CD4-positive, alpha-beta memory T cell (primary cell): ENCODE measurements around the gene RASSF3. TPM values are rescaled to one million over a fixed set of nuclear protein-coding genes. Genes with fewer than 3 reads are reported as not detected.

Experiments
- CTCF ChIA-PET: fragments of 350-600 bp; sonication (Branson Sonifier 250); formaldehyde crosslinking; loops from one replicate; lab custom pipeline; 2021; ENCODE audit warnings: inconsistent platforms; ENCODE audit not compliant: partially characterized antibody; lab: Charles Lee
- POLR2A ChIA-PET: fragments of 350-600 bp; sonication (Branson Sonifier 250); formaldehyde crosslinking; loops from one replicate; lab custom pipeline; 2021; ENCODE audit not compliant: partially characterized antibody; lab: Charles Lee
- DNase-seq, 5 donors: peaks; one replicate each; pipeline versions ENCODE4 v3.0.0 to v3.0.0-alpha.2; 2020 to 2022; ENCODE audit warnings: mixed read lengths in 1 of 5
- H3K27ac ChIP-seq: one replicate; pipeline ENCODE4 v1.7.0; 2013; ENCODE audit warnings: low read depth, low read length
- H3K27me3 ChIP-seq: 2 replicates; pipeline ENCODE4 v1.7.0; 2013; ENCODE audit warnings: mild to moderate bottlenecking, low read length, moderate library complexity; ENCODE audit not compliant: insufficient read depth
- H3K36me3 ChIP-seq: 2 replicates; pipeline ENCODE4 v1.7.0; 2013; ENCODE audit warnings: mild to moderate bottlenecking, low read length, moderate library complexity; ENCODE audit not compliant: insufficient read depth
- H3K4me1 ChIP-seq: 2 replicates; pipeline ENCODE4 v1.7.0; 2013; ENCODE audit warnings: mild to moderate bottlenecking, low read length, moderate library complexity; ENCODE audit not compliant: insufficient read depth
- H3K4me3 ChIP-seq, 2 donors: one replicate each; pipeline ENCODE4 v1.7.0; 2013; ENCODE audit warnings: low read length in 2 of 2, mild to moderate bottlenecking in 1 of 2
- H3K9me3 ChIP-seq, 2 donors: one replicate each; pipeline ENCODE4 v1.7.0; 2013; ENCODE audit warnings: low read length in 2 of 2, control low read depth in 1 of 2; ENCODE audit not compliant: control insufficient read depth in 1 of 2
- H3K27ac Mint-ChIP-seq, 7 donors: one replicate each; pipeline ENCODE4 v1.8.0; 2020 to 2021; ENCODE audit warnings: mixed read lengths in 7 of 7, mild to moderate bottlenecking in 6 of 7, inconsistent platforms in 3 of 7, moderate library complexity in 3 of 7
- H3K27me3 Mint-ChIP-seq, 2 donors: one replicate each; pipeline ENCODE4 v1.8.0; 2020 to 2021; ENCODE audit warnings: mixed read lengths in 2 of 2
- H3K36me3 Mint-ChIP-seq, 2 donors: one replicate each; pipeline ENCODE4 v1.8.0; 2020 to 2021; ENCODE audit warnings: mixed read lengths in 2 of 2, inconsistent platforms in 1 of 2, mild to moderate bottlenecking in 1 of 2
- H3K4me1 Mint-ChIP-seq, 4 donors: one replicate each; pipeline ENCODE4 v1.8.0; 2020 to 2021; ENCODE audit warnings: mixed read lengths in 4 of 4, mild to moderate bottlenecking in 1 of 4
- H3K4me3 Mint-ChIP-seq, 8 donors: one replicate each; pipeline ENCODE4 v1.8.0; 2020 to 2021; ENCODE audit warnings: mixed read lengths in 8 of 8, mild to moderate bottlenecking in 7 of 8, moderate library complexity in 6 of 8, inconsistent platforms in 3 of 8
- H3K9me3 Mint-ChIP-seq, 8 donors: one replicate each; pipeline ENCODE4 v1.8.0; 2020 to 2021; ENCODE audit warnings: mixed read lengths in 8 of 8, mild to moderate bottlenecking in 5 of 8, inconsistent platforms in 3 of 8, moderate library complexity in 1 of 8
- intact Hi-C: fragments of 100-400 bp; cut with micrococcal nuclease; formaldehyde crosslinking; loops from one replicate; pipeline ENCODE4 v1.15.1; 2023
- polyA plus RNA-seq, 2 donors: library from polyadenylated mRNA; unstranded; fragments of 300-500 nt; fragmentation: Illumina TruSeq; gene quantifications; one replicate each; pipeline ENCODE4 v1.2.3, GENCODE V29; 2021
- total RNA-seq, 2 experiments: library from RNA; stranded (reverse); gene quantifications; one replicate each; pipeline ENCODE4 v1.2.3, GENCODE V29; 2021

Gene RASSF3
- total and polyA plus RNA-seq, 4 experiments from 2014 or later: 5.2 to 159 (median 85.7) TPM

DNA sequence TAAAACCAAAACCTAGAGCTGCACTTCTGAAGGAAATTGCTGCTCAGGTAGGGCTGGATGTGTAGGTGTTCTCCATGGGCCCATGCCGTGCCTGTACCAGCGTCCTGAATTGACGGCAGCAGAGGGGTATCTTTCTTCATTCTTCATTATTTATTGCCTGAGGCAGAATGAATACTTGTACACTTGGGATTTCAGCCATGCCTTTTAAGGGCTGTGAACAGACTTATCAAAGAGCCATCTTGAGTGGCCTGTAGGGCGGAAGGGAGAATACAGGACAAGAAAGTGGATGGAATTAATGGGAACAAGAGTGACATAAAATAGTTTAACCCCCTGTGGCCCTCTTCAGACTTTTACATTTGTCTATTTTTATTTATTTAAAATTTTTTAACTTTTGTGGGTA lies 61.4 kb downstream of the RASSF3 start:
- Mint-ChIP-seq H3K4me3 (peak overlapping the region; percentile 64 to 94 (median 92)), H3K4me1 (peaks cover 69 to 98% (median 83%) of the 10 kb centered on the region in 4 donors), H3K27me3 (no peaks in the 10 kb centered on the region), H3K9me3 (peaks cover 0 to 5% (median 0%) of the 10 kb centered on the region in 8 donors), H3K36me3 (peaks cover 12 to 23% of the 10 kb centered on the region in 2 donors), H3K27ac (peak overlapping the region; percentile 92 to 98 (median 97))
- Histone ChIP-seq H3K27me3 (no peaks in the 10 kb centered on the region), H3K4me3 (no peak overlapping the region), H3K36me3 (no peaks in the 10 kb centered on the region), H3K27ac (peak overlapping the region; percentile 77), H3K4me1 (peaks cover 99% of the 10 kb centered on the region), H3K9me3 (no peaks in the 10 kb centered on the region)
- intact Hi-C loops: loop anchor here (2.0 kb wide), 1 partner anchor 15 kb away; no protein-coding TSS in a partner anchor
- DNase-seq: no peak
- CTCF ChIA-PET: interaction anchor here (2.8 to 3.4 kb wide), 2 partner anchors 12 to 24 kb away, joined by 12 to 22 read pairs; no protein-coding TSS in a partner anchor
- POLR2A ChIA-PET: interaction anchor here (0.8 to 15.6 kb wide), 6 partner anchors 9 to 59 kb away, joined by 3 to 334 read pairs (median 48); partner anchors contain the start of gene RASSF3

DNA sequence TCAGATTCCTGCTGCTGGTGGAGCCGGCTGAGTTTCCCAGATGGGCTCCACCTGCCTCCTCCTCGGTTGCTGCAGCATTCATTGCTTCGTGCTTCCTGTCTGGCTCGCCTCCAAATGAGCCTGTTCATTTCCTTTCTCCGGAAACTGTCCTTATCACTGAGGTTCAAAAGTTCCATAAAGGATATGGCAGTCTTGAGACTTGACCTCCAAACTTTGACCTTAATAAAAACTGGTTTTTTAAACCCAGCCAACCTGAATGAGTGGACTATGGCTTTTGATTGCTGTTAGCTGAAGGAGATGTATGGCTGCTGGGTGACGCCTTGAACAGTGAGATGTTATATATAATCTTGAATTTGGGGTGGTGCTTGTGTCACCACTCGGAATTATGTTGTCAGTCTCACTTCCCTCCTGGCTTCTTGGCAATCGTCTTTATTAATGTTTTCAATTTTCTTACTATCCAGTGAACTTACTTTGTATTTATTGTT lies 62.7 kb downstream of the RASSF3 start:
- Mint-ChIP-seq H3K27ac (peak overlapping the region; percentile 93 to 97 (median 96)), H3K36me3 (peaks cover 12 to 34% of the 10 kb centered on the region in 2 donors), H3K27me3 (no peaks in the 10 kb centered on the region), H3K9me3 (peaks cover 0 to 5% (median 0%) of the 10 kb centered on the region in 8 donors), H3K4me3 (peak overlapping the region; percentile 66 to 94 (median 80)), H3K4me1 (peaks cover 69 to 98% (median 84%) of the 10 kb centered on the region in 4 donors)
- peak in 1 of 5 donors; percentile 71 for DNase-seq
- no peaks in the 10 kb centered on the region for H3K9me3 ChIP-seq
- H3K4me3 ChIP-seq: peak overlapping the region in 1 of 2 donors; percentile 36
- H3K4me1 ChIP-seq: peaks cover 99% of the 10 kb centered on the region
- intact Hi-C loops: loop anchor here (1.0 to 2.0 kb wide), 2 partner anchors 8 to 16 kb away; no protein-coding TSS in a partner anchor
- H3K36me3 ChIP-seq: no peaks in the 10 kb centered on the region
- H3K27ac ChIP-seq: peak overlapping the region; percentile 70
- CTCF ChIA-PET: interaction anchor here (1.4 to 3.4 kb wide), 6 partner anchors 11 to 124 kb away, joined by 4 to 22 read pairs (median 12); no protein-coding TSS in a partner anchor
- POLR2A ChIA-PET: interaction anchor here (1.2 to 15.6 kb wide), 6 partner anchors 8 to 60 kb away, joined by 3 to 405 read pairs (median 160); partner anchors contain the start of gene RASSF3
- H3K27me3 ChIP-seq: no peaks in the 10 kb centered on the region

DNA sequence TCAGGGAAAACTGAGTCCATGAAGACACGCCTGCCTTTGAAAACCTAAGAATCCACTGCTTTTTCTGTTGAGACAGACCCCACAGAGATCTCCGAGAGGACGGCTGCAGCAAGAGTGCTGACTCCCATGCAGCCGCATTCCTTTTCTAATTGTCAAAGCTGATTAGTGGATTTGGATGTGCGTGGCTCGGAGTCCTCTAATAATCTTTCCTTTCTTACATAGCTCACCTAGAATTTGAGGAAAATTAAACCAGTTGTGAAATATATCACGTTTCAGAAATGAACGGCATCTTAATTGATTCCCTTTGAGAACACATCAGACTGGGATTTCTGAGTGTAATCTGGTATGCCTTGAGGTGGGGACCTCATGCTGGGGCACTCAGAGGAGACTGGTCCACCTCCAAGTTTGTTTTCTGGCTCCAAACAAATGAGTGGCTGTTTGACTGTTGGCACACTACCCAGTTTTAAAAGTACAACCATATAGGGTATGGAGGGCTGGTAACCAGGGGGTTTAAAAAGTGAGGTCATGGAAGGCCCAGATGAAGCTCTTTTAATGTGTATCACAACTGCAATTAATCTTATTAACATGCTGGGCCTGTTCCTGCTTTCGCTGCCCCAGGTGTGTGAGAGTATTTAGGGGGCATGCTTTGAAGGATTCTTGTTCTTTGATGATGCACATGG lies 63.3 kb downstream of the RASSF3 start:
- intact Hi-C loops: loop anchor here (1.0 to 2.0 kb wide), 3 partner anchors 8 to 17 kb away; no protein-coding TSS in a partner anchor
- no peaks in the 10 kb centered on the region for H3K9me3 ChIP-seq
- Mint-ChIP-seq H3K4me1 (peaks cover 70 to 98% (median 85%) of the 10 kb centered on the region in 4 donors), H3K36me3 (peaks cover 10 to 38% of the 10 kb centered on the region in 2 donors), H3K9me3 (peaks cover 0 to 5% (median 0%) of the 10 kb centered on the region in 8 donors), H3K27ac (peak overlapping the region; percentile 93 to 97 (median 96)), H3K27me3 (no peaks in the 10 kb centered on the region), H3K4me3 (peak overlapping the region; percentile 61 to 94 (median 80))
- POLR2A ChIA-PET: interaction anchor here (1.0 to 15.6 kb wide), 7 partner anchors 8 to 61 kb away, joined by 3 to 405 read pairs (median 89); partner anchors contain the start of gene RASSF3
- H3K4me1 ChIP-seq: peaks cover 99% of the 10 kb centered on the region
- H3K27me3 ChIP-seq: no peaks in the 10 kb centered on the region
- H3K27ac ChIP-seq: peak overlapping the region; percentile 70
- CTCF ChIA-PET: interaction anchor here (1.0 to 3.4 kb wide), 8 partner anchors 10 to 124 kb away, joined by 3 to 22 read pairs (median 10); no protein-coding TSS in a partner anchor
- peak overlapping the region in 1 of 2 donors; percentile 36 for H3K4me3 ChIP-seq
- DNase-seq: peak in 1 of 5 donors; percentile 41
- H3K36me3 ChIP-seq: no peaks in the 10 kb centered on the region

DNA sequence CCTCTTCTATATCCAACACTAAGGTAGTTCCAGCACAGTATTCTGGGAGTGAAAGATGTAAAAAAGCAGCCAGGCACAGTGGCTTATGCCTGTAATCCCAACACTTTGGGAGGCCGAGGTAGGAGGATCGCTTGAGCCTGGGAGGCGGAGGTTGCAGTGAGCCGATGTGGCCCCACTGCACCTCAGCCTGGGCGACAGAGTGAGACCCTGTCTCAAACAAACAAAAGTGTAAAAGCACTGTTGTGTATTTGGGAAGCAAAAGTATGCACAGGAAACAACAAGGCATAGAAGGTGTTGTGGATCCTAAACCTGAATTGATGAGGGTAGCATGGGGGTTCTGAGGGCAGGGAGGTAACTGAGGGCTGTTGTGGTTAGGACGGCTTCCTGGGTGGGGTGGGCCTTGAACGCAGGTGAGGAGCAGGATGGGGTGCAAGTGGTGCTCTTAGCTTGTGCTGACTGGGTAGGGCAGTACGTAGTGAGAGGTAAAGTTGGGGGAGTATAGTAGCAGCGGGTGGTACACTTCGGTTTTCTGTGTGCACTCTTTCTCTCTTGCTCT lies 64.2 kb downstream of the RASSF3 start:
- CTCF ChIA-PET: interaction anchor here (1.0 to 3.4 kb wide), 8 partner anchors 9 to 125 kb away, joined by 3 to 22 read pairs (median 10); no protein-coding TSS in a partner anchor
- intact Hi-C loops: loop anchor here (1.0 kb wide), 1 partner anchor 10 kb away; no protein-coding TSS in a partner anchor
- DNase-seq: peak; percentile 78 to 87 (median 84)
- Histone ChIP-seq H3K36me3 (no peaks in the 10 kb centered on the region), H3K9me3 (no peaks in the 10 kb centered on the region), H3K27ac (peak overlapping the region; percentile 70), H3K4me1 (peaks cover 99% of the 10 kb centered on the region), H3K4me3 (no peak overlapping the region), H3K27me3 (no peaks in the 10 kb centered on the region)
- H3K27me3 Mint-ChIP-seq: no peaks in the 10 kb centered on the region
- peaks cover 68 to 98% (median 84%) of the 10 kb centered on the region in 4 donors for H3K4me1 Mint-ChIP-seq
- POLR2A ChIA-PET: interaction anchor here (0.7 to 15.6 kb wide), 10 partner anchors 9 to 76 kb away, joined by 3 to 405 read pairs (median 6); partner anchors contain the start of gene RASSF3
- peak overlapping the region; percentile 93 to 97 (median 96) for H3K27ac Mint-ChIP-seq
- H3K4me3 Mint-ChIP-seq: peak overlapping the region; percentile 66 to 94 (median 80)
- H3K36me3 Mint-ChIP-seq: peaks cover 10 to 38% of the 10 kb centered on the region in 2 donors
- H3K9me3 Mint-ChIP-seq: peaks cover 0 to 5% (median 0%) of the 10 kb centered on the region in 8 donors

DNA sequence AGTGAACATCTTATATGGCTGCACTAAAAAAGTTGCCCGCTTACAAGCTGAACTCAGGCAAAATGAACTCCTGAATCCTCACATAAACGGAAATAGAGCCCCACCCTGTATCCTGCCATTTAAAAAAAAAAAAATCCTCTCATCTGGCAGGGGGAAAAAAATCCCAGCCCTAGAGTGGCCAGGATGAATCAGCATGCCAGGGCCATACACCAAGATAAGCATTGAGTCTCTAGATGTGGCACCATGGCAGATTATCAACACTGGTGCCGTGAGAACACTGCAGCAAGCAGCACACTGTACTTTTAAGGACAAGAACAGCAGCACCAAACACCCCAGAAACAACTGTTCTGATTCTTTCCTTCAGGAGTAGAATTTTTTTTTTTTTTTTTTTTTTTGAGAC lies 65.5 kb downstream of the RASSF3 start:
- H3K36me3 ChIP-seq: no peaks in the 10 kb centered on the region
- no peaks in the 10 kb centered on the region for H3K9me3 ChIP-seq
- intact Hi-C loops: no loop called here
- H3K4me3 ChIP-seq: peak overlapping the region in 1 of 2 donors; percentile 10
- Mint-ChIP-seq H3K27ac (peak overlapping the region; percentile 94 to 98 (median 96)), H3K4me3 (peak overlapping the region; percentile 59 to 87 (median 73)), H3K9me3 (peaks cover 0 to 5% (median 0%) of the 10 kb centered on the region in 8 donors), H3K27me3 (no peaks in the 10 kb centered on the region), H3K36me3 (peaks cover 10 to 39% of the 10 kb centered on the region in 2 donors), H3K4me1 (peaks cover 67 to 98% (median 84%) of the 10 kb centered on the region in 4 donors)
- no peaks in the 10 kb centered on the region for H3K27me3 ChIP-seq
- peak overlapping the region; percentile 38 for H3K27ac ChIP-seq
- ChIA-PET POLR2A (interaction anchor here (6.0 to 15.6 kb wide), 4 partner anchors 8 to 63 kb away, joined by 89 to 405 read pairs (median 282); partner anchors contain the start of gene RASSF3), CTCF (interaction anchor here (1.3 to 3.4 kb wide), 4 partner anchors 13 to 67 kb away, joined by 3 to 13 read pairs (median 6); no protein-coding TSS in a partner anchor)
- H3K4me1 ChIP-seq: peaks cover 99% of the 10 kb centered on the region
- DNase-seq: peak in 1 of 5 donors; percentile 47

DNA sequence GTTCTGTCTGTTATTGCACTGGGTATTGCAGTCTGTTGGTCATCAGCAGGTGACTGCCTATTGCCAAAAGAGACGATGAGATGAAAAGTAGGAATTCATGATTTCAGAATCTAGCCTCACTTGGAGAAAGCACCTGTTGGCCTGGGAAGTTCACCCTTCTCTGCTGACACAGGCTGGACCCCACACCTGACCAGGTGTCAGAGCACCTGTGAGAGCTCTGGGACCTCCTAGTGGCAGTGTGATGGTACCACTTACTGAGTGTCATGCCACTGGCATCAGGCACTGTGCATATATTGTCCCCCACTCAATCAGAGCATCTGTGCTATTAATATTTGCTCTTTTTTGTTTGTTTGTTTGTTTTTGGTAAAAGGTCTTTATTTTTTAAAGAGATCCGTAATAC lies 68.0 kb downstream of the RASSF3 start:
- Histone ChIP-seq H3K4me3 (peak overlapping the region; percentile 16 to 34), H3K36me3 (no peaks in the 10 kb centered on the region), H3K27me3 (no peaks in the 10 kb centered on the region), H3K27ac (peak overlapping the region; percentile 75), H3K9me3 (no peaks in the 10 kb centered on the region), H3K4me1 (peaks cover 99% of the 10 kb centered on the region)
- DNase-seq: no peak
- intact Hi-C loops: loop anchor here (2.0 kb wide), 1 partner anchor 13 kb away; no protein-coding TSS in a partner anchor
- Mint-ChIP-seq H3K36me3 (peaks cover 8 to 38% of the 10 kb centered on the region in 2 donors), H3K4me3 (peak overlapping the region in 7 of 8 donors; percentile 31 to 85 (median 51)), H3K27me3 (no peaks in the 10 kb centered on the region), H3K9me3 (peaks cover 0 to 5% (median 0%) of the 10 kb centered on the region in 8 donors), H3K27ac (peak overlapping the region; percentile 94 to 98 (median 97)), H3K4me1 (peaks cover 69 to 100% (median 87%) of the 10 kb centered on the region in 4 donors)
- POLR2A ChIA-PET: interaction anchor here (0.7 to 15.6 kb wide), 8 partner anchors 13 to 95 kb away, joined by 3 to 405 read pairs (median 7); partner anchors contain the start of gene RASSF3
- CTCF ChIA-PET: interaction anchor here (0.7 to 9.7 kb wide), 14 partner anchors 10 to 130 kb away, joined by 3 to 85 read pairs (median 10); no protein-coding TSS in a partner anchor
